ENCODE measurements around the gene SCPEP1. TPM values are rescaled to one million over a fixed set of nuclear protein-coding genes. Genes with fewer than 3 reads are reported as not detected.

The SCPEP1 gene
- total RNA-seq, 1 donor from 2014 or later: 48.3 TPM

DNA sequence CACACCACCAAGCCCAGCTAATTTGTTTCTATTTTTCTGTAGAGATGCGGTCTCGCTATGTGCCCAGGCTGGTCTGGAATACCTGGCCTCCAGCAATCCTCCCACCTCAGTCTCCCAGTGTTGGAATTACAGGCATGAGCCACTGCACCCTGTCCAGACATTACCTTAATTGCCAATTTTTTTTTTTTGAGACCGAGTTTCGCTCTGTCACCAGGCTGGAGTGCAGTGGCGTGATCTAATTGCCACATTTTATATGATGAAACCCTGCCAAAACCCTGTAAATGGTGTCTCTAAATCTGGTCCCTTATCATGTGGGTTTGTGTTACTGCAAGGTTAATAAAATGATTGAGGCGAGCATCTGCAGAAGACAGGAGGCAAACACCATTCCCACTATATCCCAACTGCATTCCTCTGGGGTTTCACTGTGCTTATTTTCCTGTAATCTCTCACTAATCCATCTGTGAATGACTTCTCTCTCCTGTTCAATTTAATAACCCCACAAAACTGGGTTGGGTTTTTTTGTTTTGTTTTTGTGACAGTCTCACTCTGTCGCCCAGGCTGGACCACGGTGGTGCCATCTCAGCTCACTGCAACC lies 44.7 kb upstream of the SCPEP1 start:
- TF ChIP-seq, protein P1, sequence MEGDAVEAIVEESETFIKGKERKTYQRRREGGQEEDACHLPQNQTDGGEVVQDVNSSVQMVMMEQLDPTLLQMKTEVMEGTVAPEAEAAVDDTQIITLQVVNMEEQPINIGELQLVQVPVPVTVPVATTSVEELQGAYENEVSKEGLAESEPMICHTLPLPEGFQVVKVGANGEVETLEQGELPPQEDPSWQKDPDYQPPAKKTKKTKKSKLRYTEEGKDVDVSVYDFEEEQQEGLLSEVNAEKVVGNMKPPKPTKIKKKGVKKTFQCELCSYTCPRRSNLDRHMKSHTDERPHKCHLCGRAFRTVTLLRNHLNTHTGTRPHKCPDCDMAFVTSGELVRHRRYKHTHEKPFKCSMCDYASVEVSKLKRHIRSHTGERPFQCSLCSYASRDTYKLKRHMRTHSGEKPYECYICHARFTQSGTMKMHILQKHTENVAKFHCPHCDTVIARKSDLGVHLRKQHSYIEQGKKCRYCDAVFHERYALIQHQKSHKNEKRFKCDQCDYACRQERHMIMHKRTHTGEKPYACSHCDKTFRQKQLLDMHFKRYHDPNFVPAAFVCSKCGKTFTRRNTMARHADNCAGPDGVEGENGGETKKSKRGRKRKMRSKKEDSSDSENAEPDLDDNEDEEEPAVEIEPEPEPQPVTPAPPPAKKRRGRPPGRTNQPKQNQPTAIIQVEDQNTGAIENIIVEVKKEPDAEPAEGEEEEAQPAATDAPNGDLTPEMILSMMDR (IDR thresholded peaks at IDR 0.05; ENCODE audit: unreplicated experiment): no peak
- H3K27me3 Mint-ChIP-seq: no peaks in the 10 kb centered on the region
- peaks cover 42% of the 10 kb centered on the region for H3K36me3 Mint-ChIP-seq (ENCODE audit: insufficient read depth)

DNA sequence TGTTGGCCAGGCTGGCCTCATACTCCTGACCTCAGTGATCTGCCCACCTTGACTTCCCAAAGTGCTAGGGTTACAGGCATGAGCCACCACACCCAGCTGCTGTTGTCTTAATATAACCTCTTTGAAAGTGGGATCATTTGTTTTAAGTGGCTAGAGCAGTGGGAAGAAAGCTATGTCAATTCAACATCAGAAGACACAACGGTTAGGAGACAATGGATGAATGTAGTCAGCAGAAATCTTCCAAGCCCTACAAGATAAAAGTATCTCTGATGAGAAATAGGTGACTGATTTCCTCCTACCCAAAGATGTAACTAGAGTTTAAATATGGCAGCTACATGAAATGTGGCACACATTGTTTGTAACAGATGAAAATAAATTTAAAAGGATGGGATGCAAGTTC lies 44.1 kb upstream of the SCPEP1 start:
- TF ChIP-seq, protein P1 (IDR thresholded peaks at IDR 0.05; ENCODE audit: unreplicated experiment): no peak
- Mint-ChIP-seq H3K27me3 (no peaks in the 10 kb centered on the region), H3K36me3 (ENCODE audit: insufficient read depth) (peaks cover 44% of the 10 kb centered on the region), H3K9me3 (ENCODE audit: low read depth) (peaks cover 14% of the 10 kb centered on the region), H3K27ac (no peak overlapping the region), H3K4me1 (ENCODE audit: low read depth) (no peaks in the 10 kb centered on the region), H3K4me3 (ENCODE audit: low read depth) (no peak overlapping the region)
- no peak for DNase-seq (ENCODE audit: low spot score, unreplicated experiment)

More for the DNA sequence above, 44.7 kb upstream of the SCPEP1 start:
- H3K27ac Mint-ChIP-seq: no peak overlapping the region
- H3K9me3 Mint-ChIP-seq (ENCODE audit: low read depth): peaks cover 14% of the 10 kb centered on the region
- no peaks in the 10 kb centered on the region for H3K4me1 Mint-ChIP-seq (ENCODE audit: low read depth)
- H3K4me3 Mint-ChIP-seq (ENCODE audit: low read depth): no peak overlapping the region
- no peak for DNase-seq (ENCODE audit: low spot score, unreplicated experiment)

DNA sequence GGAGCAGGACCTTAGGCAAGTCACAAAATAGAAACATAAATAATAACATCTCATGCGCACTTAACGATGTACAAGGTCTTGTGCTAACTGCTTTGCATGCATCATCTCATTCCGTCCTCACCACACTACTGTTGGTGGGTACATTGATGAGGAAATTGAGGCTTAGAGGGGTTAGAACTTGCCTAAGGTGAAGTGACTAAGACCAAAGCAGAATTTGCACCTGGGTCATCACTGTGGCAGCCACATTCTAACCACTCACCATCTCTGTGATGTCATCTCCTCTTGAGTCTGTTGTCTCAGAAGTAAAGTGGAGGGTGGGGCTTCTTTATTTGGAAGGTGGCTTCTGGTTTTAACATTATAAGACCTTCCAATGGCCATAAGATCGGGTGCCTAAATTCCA lies 43.7 kb upstream of the SCPEP1 start:
- peaks cover 44% of the 10 kb centered on the region for H3K36me3 Mint-ChIP-seq (ENCODE audit: insufficient read depth)

DNA sequence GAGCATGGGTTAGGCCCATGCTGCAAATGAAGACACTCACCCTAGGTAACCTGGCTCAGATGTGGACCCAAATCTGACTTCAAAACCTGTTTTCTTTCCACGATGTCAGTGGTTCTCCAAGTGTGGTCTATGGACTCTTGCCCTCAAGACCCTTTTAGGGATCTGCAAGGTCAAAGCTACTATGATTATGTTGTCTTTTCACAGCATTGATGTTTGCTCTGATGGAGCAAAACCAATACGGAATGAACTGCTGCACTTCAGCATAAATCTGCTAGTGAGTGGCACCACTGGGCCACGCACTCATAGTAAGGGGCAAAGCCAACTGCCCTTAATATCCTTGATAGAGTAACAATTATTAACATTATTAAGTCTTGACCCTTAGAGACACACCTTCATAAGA lies 42.5 kb upstream of the SCPEP1 start:
- TF ChIP-seq, protein P1 (IDR thresholded peaks at IDR 0.05; ENCODE audit: unreplicated experiment): no peak
- Mint-ChIP-seq H3K27me3 (no peaks in the 10 kb centered on the region), H3K9me3 (ENCODE audit: low read depth) (peaks cover 11% of the 10 kb centered on the region), H3K4me1 (ENCODE audit: low read depth) (no peaks in the 10 kb centered on the region), H3K4me3 (ENCODE audit: low read depth) (no peak overlapping the region), H3K36me3 (ENCODE audit: insufficient read depth) (peaks cover 46% of the 10 kb centered on the region), H3K27ac (no peak overlapping the region)
- no peak for DNase-seq (ENCODE audit: low spot score, unreplicated experiment)

More for the DNA sequence above, 43.7 kb upstream of the SCPEP1 start:
- H3K4me3 Mint-ChIP-seq (ENCODE audit: low read depth): no peak overlapping the region
- peaks cover 14% of the 10 kb centered on the region for H3K9me3 Mint-ChIP-seq (ENCODE audit: low read depth)
- H3K27ac Mint-ChIP-seq: no peak overlapping the region
- TF ChIP-seq, protein P1 (IDR thresholded peaks at IDR 0.05; ENCODE audit: unreplicated experiment): no peak
- no peaks in the 10 kb centered on the region for H3K27me3 Mint-ChIP-seq
- no peaks in the 10 kb centered on the region for H3K4me1 Mint-ChIP-seq (ENCODE audit: low read depth)
- DNase-seq (ENCODE audit: low spot score, unreplicated experiment): no peak

DNA sequence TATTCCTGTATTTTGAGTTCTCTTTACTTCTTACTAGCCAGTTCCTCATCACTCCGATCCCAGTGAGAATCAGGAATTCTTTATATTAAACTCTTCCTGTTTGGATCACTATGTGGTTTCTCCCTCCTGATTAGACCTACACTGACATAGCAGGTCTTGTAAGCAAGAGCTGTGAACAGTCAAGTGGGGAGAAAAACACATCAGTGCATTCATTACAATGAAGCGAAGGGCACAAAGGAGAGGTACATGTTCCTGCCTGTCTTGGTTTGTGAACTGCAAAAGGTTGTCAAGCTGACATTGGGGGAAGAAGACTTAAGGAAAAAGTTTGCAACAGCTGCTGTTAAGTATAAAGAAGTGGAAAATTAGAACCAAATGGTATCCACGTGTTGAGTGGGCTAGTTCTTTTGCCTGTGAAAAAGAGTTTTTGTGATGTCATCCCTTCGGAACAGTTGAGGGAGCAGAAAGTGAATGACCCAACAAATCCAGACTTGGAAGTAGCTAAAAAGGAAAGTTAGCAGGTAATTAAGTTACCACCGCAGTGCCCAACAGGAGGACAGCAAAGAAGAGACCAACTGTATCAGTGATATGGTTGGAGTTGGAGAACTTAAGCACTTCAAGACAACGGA lies 41.1 kb upstream of the SCPEP1 start:
- TF ChIP-seq, protein P1 (IDR thresholded peaks at IDR 0.05; ENCODE audit: unreplicated experiment): no peak
- Mint-ChIP-seq H3K4me3 (ENCODE audit: low read depth) (no peak overlapping the region), H3K36me3 (ENCODE audit: insufficient read depth) (peaks cover 47% of the 10 kb centered on the region), H3K9me3 (ENCODE audit: low read depth) (peaks cover 3% of the 10 kb centered on the region), H3K27ac (no peak overlapping the region), H3K27me3 (no peaks in the 10 kb centered on the region), H3K4me1 (ENCODE audit: low read depth) (no peaks in the 10 kb centered on the region)
- DNase-seq (ENCODE audit: low spot score, unreplicated experiment): no peak

All from progenitor cell of endocrine pancreas (in vitro differentiated cells).